ENCODE measurements around the gene ARFGEF3. TPM values are rescaled to one million over a fixed set of nuclear protein-coding genes. Genes with fewer than 3 reads are reported as not detected.
"Not testable (repeated sequence)": the region's sequence is repeated elsewhere in the genome, so short reads cannot be mapped to it uniquely, and the experiment has no call there.

The ARFGEF3 gene
- total RNA-seq, 4 donors from 2014 or later: 8.9 to 12.0 (median 10.5) TPM

DNA sequence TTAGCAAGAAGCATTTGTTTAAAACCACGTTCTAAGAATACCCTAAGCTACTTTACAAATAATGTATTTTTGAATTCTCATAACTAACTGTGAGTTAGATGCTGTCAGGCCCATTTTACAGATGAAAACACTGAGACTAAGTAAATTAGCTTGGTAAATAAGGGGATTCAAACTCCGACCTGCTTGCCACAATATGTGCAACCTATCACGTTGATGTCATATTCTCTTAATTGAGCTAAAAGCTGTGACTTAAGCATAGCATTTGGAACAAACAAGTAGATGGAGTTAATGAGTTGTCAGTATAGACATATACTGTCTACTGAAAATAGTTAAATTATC lies 45.1 kb upstream of the ARFGEF3 start:
- Histone ChIP-seq H3K27me3 (no peaks in the 10 kb centered on the region), H3K27ac (no peak overlapping the region), H3K4me1 (no peaks in the 10 kb centered on the region), H3K4me3 (no peak overlapping the region), H3K36me3 (no peaks in the 10 kb centered on the region), H3K9me3 (no peaks in the 10 kb centered on the region)
- DNase-seq: no peak
- no peak for TF ChIP-seq POLR2A (IDR thresholded peaks at IDR 0.05)
- TF ChIP-seq, protein P1, sequence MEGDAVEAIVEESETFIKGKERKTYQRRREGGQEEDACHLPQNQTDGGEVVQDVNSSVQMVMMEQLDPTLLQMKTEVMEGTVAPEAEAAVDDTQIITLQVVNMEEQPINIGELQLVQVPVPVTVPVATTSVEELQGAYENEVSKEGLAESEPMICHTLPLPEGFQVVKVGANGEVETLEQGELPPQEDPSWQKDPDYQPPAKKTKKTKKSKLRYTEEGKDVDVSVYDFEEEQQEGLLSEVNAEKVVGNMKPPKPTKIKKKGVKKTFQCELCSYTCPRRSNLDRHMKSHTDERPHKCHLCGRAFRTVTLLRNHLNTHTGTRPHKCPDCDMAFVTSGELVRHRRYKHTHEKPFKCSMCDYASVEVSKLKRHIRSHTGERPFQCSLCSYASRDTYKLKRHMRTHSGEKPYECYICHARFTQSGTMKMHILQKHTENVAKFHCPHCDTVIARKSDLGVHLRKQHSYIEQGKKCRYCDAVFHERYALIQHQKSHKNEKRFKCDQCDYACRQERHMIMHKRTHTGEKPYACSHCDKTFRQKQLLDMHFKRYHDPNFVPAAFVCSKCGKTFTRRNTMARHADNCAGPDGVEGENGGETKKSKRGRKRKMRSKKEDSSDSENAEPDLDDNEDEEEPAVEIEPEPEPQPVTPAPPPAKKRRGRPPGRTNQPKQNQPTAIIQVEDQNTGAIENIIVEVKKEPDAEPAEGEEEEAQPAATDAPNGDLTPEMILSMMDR (IDR thresholded peaks at IDR 0.05): no peak

- Histone ChIP-seq H3K4me3 (no peak overlapping the region), H3K27ac (no peak overlapping the region), H3K36me3 (no peaks in the 10 kb centered on the region), H3K9me3 (no peaks in the 10 kb centered on the region), H3K27me3 (no peaks in the 10 kb centered on the region), H3K4me1 (no peaks in the 10 kb centered on the region)
- DNase-seq: no peak
- no peak for TF ChIP-seq POLR2A (IDR thresholded peaks at IDR 0.05)
- TF ChIP-seq, protein P1 (IDR thresholded peaks at IDR 0.05): no peak
These were observed 44.3 kb upstream of the ARFGEF3 start for GRCh38 chr6:138117376-138117914.

DNA sequence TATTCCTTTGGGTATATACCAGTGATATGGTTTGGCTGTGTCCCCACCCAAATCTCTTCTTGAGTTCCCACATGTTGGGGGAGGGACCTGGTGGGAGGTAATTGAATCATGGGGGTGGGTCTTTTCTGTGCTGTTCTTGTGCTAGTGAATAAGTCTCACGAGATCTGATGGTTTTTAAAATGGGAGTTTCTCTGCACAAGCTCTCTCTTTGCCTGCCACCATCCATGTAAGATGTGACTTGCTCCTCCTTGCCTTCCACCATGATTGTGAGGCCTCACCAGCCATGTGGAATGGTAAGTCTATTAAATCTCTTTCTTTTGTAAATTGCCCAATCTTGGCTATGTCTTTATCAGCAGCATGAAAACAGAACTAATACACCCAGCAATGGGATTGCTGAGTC lies 42.5 kb upstream of the ARFGEF3 start:
- not testable (repeated sequence) for H3K27me3 ChIP-seq, H3K9me3 ChIP-seq, DNase-seq, H3K4me1 ChIP-seq, H3K4me3 ChIP-seq, H3K27ac ChIP-seq, H3K36me3 ChIP-seq

DNA sequence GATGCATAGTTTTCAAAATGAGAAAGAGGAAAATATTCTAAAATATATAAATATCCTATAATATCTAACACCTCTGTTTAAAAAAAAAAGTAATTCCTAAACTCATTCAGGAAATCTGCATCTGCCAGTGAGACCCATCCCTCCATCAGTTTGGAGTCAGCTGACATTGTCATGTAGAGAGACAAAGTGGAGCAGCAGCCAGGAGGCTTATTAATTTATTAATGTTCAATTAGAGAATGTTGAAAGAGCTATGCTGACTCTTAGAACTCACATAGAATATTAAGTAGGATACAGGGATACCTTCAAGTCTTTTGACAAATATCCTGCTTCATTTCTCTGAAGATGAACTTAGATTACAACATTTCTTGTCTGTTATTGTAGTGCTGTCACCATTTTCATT lies 41.8 kb upstream of the ARFGEF3 start:
- Histone ChIP-seq H3K4me1 (no peaks in the 10 kb centered on the region), H3K4me3 (no peak overlapping the region), H3K27ac (no peak overlapping the region), H3K36me3 (no peaks in the 10 kb centered on the region), H3K27me3 (no peaks in the 10 kb centered on the region), H3K9me3 (no peaks in the 10 kb centered on the region)
- TF ChIP-seq, protein P1 (IDR thresholded peaks at IDR 0.05): no peak
- DNase-seq: no peak

GRCh38 chr6:138124096-138124495 lies 37.6 kb upstream of the ARFGEF3 start:
- Histone ChIP-seq H3K36me3 (no peaks in the 10 kb centered on the region), H3K4me3 (no peak overlapping the region), H3K4me1 (no peaks in the 10 kb centered on the region), H3K27me3 (no peaks in the 10 kb centered on the region), H3K27ac (no peak overlapping the region), H3K9me3 (no peaks in the 10 kb centered on the region)
- no peak for DNase-seq
- TF ChIP-seq, protein P1 (IDR thresholded peaks at IDR 0.05): no peak
- TF ChIP-seq POLR2A (IDR thresholded peaks at IDR 0.05): no peak

DNA sequence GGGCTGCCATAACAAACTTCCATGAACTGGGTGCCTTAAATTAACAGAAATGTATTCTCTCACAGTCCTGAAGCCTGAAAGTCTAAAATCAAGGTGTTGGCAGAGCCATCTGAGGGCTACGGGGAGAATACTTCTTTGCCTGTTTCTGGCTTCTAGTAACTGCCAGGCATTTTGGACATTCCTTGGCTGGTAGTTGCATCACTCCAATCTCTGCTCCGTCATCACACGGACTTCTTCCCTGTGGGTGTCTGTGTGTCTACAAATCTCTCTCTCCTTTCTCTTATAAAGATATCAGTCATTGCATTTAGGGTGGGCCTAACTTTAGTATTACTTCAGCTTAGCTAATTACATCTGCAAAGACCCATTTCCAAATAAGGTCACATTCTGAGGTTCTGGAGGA lies 33.6 kb upstream of the ARFGEF3 start:
- Histone ChIP-seq H3K36me3 (no peaks in the 10 kb centered on the region), H3K4me1 (no peaks in the 10 kb centered on the region), H3K27me3 (no peaks in the 10 kb centered on the region), H3K4me3 (no peak overlapping the region), H3K9me3 (no peaks in the 10 kb centered on the region), H3K27ac (no peak overlapping the region)
- TF ChIP-seq, protein P1 (IDR thresholded peaks at IDR 0.05): no peak
- no peak for TF ChIP-seq POLR2A (IDR thresholded peaks at IDR 0.05)
- no peak for DNase-seq
